Stimulated activated CD4-positive, alpha-beta T cell treated with anti-CD3 and anti-CD28 coated beads, Interleukin-12 subunit alpha, Interleukin-12 subunit beta, amount 100 ng/mL, for 4 hours (primary cell): ENCODE results near the gene ADAMTS7.
"Not testable (repeated sequence)": the region's sequence is repeated elsewhere in the genome, so short reads cannot be mapped to it uniquely, and the experiment has no call there.

Source experiments
- DNase-seq: peaks from one replicate; pipeline ENCODE4 v3.0.0-alpha.2; 2020

The ADAMTS7 gene

GRCh38 chr15:78752492-78753358 is 58.5 kb downstream of the ADAMTS7 start:
- no peak for DNase-seq

DNA sequence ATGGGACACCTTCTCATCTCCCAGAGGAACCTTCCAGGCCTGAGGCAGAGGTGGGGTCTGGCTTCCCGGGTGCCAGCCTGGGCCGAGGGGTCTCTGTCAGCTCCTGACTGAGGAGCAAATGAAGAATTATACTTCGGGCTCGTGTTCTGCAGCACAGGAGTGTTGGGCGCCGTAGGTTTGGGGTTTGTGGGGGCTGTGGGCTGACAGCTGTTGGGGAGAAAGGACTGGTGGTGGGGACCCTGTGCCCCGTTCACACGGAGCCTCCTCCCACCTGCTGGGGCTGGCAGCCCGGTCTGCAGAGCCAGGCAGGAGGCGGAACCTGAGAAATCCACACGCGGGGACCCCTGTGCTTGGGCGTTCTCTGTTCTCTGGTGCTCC is 59.7 kb downstream of the ADAMTS7 start:
- no peak for DNase-seq

DNA sequence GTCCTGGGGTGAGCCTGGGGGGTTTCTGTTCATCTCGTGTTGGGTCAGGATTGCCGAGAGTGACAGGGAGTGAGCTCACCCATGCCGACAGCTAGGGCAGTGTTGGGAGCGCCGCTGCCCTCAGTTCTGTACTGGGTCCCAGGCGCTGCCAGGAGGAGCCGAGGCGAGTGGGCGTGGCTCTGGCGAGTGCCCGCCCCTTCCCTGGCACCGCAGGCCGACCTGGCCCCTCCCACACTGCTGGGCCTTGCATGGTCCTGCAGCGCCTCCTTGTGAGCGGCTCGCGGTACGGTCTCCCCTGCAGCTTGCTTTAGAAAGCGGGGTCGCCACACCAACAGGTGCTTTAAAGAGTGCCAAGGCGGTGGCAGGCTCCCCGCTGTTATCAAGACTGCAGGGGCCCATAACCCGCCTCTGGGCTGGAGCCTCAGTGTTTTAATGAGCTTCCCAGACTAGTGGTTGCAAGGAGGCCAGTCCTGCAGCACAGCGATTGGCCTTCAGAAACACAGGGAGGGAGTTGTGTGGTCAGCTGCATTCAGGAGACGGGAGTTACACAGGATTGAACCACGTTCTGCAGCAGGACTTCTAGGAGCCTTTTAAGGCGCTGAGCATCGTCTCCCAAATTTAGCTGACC is 60.2 kb downstream of the ADAMTS7 start:
- peak; percentile 92 for DNase-seq

DNA sequence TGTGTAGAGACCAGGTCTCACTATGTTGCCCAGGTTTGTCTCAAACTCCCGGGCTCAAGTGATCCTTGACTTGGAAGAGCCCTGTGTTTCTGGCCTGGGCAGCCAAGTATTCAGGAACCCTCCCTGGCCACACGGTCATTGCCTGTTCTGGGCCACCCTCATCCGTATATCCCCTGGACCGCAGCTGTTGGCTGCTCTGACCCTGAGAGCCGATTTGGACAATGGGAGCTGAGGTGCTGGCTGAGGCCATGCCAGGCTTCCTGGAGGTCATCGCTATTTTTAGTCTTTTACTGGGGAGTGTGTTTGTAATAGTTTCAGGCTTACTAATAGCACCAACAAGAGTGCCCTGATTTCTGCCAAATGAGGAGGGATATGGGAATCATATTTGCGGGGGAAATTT is 60.7 kb downstream of the ADAMTS7 start:
- no peak for DNase-seq

- DNase-seq, result no peak
Measured at GRCh38 chr15:78749831-78750230, 61.4 kb downstream of the ADAMTS7 start.

DNA sequence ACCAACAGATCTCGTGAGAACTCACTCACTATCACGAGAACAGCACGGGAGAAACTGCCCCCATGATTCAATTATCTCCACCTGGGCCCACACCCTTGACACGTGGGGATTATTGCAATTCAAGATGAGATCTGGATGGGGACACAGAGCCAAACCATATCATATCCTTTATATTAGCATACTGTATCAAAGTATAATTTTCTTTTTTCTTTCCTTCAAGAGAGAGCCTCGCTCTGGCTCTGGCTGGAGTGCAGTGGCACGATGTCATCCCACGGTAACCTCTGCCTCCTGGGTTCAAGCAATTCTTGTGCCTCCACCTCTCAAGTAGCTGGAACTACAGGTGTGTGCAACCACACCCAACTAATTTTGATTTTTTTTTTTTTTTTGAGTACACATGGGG is 63.4 kb downstream of the ADAMTS7 start:
- DNase-seq, result not testable (repeated sequence)

GRCh38 chr15:78741674-78742073 is 69.6 kb downstream of the ADAMTS7 start:
- DNase-seq, result not testable (repeated sequence)

DNA sequence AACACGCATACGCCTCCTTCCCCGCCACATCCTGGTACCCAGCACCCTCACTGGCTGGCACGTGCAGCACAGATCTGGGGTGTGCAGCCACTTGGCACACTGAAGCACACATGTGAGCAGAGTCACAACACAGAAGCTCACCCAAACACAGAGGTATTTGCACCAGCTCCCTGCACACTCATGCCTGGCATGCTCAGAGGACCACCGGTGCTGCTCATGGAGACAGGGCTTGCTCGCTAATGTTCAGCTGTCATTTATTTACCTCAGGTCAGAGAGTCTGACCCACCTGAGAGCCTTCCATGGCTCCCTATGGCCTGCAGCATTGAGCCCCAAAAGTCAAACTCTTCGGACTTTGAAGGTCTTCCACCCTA is 70.4 kb downstream of the ADAMTS7 start:
- no peak for DNase-seq

GRCh38 chr15:78739996-78740903 is 71.0 kb downstream of the ADAMTS7 start:
- DNase-seq, result peak; percentile 58

DNA sequence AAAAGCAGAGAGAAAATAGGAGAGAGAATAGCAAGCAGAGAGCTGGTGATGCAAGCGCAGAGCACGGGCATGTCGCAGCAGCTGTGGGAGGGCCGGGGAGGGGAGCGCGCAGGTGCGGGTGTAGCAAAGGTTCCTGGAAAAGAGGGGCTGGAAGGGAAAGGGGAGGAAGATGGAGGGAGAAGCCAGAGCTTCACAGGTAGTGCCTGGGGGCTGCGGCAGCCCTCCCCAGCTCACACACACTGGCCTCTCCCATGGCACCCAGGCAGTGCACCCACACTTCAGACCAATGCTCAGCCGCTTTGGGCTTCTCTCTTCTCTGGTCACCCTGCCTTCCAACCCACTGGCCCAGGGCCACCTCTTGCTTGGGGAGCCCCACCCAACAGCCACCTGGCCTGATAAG is 72.1 kb downstream of the ADAMTS7 start:
- no peak for DNase-seq

DNA sequence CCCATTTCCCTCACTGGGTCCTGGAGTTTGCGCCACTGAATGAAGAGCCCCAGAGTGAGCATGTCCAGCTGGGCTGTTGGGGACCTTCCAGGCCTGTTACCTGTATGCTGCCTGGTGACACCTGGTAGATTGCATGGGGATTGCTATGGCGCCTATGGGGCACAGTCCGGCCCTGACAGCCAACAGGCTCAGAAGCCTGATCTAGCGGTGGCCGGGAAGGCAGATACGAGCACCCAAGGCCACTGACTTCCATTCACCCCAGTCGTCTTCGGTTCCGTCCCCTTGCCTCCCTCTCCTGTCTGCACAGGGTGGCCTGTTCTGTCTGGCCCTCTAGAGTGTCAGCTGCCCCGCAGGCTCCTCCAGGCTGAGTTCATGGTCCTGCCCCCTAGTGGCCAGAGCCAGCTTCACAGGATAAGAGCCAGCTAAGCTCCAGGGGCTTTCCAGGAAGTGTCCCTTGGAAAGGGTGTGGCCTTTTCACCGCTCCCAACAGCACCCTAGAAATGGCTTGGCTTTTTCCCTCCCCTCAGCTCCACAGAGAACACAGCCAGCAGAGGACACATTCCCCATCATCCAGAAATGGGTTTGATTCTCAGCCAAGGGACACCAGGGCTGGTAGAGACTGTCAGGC is 73.2 kb downstream of the ADAMTS7 start:
- DNase-seq, result peak; percentile 33

- no peak for DNase-seq
Measured at GRCh38 chr15:78737187-78737820, 74.0 kb downstream of the ADAMTS7 start.

GRCh38 chr15:78736286-78736685 is 75.0 kb downstream of the ADAMTS7 start:
- DNase-seq, result not testable (repeated sequence)

- DNase-seq, result no peak
Measured at GRCh38 chr15:78734451-78735064, 76.7 kb downstream of the ADAMTS7 start.

DNA sequence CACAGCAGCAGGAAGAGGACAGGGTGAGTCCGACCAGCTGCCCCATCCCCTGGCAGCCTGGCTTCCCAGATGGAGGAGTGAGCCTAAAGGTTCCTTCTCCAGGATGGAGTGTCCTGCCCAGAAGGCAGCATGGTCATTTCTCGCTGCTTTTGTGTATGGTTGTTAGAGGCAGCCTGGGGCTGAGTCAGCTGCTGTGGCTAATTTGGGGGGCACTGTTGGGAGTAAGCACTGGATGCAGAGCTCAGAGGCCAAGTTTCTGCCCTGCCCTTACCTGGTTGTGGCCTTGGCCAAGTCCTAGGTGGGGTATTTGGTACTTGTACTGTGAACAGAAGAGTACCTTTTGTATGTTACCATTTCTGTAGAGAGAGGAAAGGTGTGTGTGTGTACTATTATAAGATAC is 78.6 kb downstream of the ADAMTS7 start:
- no peak for DNase-seq

DNA sequence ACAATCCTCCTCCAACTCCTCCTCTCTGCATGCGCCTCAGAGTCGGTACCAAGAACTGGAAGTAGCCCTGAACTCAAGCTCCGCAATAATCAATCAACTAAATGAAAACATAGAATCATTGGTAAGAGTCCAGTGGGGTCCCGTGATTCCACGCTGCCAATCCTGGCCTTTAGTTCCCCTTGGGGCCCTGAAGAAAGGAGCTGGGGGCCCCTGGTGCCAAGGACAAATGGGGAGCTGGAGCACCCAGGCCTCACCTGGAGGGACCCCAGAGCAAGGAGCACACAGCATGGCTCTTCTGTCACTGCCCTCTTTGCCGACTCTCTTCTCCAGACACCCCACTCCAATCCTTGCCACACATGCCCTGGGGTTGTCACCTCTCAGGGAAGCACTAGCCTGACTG is 80.3 kb downstream of the ADAMTS7 start:
- DNase-seq, result no peak

DNA sequence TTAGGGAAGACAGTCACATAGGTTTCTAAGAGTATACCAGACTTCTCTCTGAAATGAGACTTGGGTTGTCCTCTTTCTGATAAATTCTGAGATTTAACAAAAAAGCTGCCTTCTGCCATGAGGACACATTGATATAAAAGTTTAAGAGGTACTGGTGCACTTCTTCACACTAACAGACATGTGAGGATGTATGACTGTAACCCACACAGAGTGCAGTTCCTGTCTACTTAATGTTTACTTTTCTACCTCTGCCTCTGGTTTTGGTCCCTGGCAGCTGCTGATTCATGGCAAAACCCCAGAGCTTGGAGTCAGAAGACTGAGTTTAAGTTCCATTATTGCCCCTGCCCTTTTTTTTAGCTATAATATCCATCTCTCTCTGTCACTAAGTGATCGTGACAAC is 82.8 kb downstream of the ADAMTS7 start:
- not testable (repeated sequence) for DNase-seq

GRCh38 chr15:78727561-78727960 is 83.7 kb downstream of the ADAMTS7 start:
- no peak for DNase-seq

DNA sequence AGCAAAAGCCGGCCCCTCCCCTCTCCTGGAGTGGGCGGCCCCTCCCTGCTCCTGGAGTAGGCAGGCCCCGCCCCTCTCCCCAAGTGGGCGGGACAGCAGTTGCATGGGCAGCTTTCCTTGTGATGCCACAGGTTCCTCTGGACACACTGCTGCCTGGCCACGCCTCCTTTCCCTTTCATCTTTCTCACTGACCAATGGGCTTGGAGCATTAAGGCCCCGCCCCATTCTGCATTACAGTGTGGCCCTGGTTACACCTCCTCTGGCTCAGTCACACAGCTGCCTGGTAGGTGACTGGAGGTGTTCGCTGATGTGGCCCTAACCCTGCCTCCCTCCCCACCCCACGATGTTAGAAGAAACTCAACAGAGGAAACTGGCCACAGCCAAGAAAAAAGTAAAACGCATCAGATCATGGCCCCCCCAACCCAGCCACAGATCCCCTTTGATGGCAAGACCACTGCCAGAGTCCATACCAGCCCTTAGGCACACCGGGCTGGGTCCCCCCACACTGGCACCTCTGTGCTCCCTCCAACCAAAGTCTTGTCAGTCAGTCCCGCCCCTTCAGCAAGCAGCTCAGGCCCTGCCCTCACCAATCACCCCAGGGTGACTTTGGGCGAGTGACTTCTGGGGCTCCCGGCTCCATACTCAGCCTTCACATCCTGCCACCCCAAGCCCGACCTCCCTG is 84.3 kb downstream of the ADAMTS7 start:
- no peak for DNase-seq

GRCh38 chr15:78719819-78720450 is 91.3 kb downstream of the ADAMTS7 start:
- not testable (repeated sequence) for DNase-seq

DNA sequence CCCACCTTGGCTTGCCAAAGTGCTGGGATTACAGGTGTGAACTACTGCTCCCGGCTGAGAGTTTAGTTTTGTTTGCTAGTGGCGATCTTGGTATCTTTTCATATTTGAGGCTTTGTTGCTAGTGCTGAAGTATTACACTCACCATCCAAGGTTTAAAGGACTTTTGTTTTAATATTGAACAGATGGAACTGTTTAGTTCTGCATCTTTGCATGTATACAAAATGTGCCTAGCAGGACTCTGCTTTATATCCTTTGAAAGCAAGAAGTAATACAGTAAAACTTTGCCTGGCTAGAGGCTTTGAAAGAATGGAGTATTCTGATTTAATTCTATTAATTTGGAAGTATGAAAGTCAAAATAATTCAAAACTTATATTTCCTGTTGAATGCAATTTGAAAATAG is 92.4 kb downstream of the ADAMTS7 start:
- DNase-seq, result no peak
